Measurements from ENCODE around the gene LRRC4C. TPM values are rescaled to one million over a fixed set of nuclear protein-coding genes. Genes with fewer than 3 reads are reported as not detected.
A peak's percentile ranks its signal among the peaks of the same experiment; 100 is the strongest.

LRRC4C gene
- total and polyA plus RNA-seq, 12 donors = 0.15 to 0.93 (median 0.40) TPM

GRCh38 chr11:41056892-41057569 lies 402.4 kb downstream of the LRRC4C start:
- intact Hi-C loops (cut with DNase I) = no loop called here
- DNase-seq (no peak), ATAC-seq (peak in 1 of 8 donors; percentile 12)
- 70 to 71% methylated on average over 11 of the region's 11 CpGs for WGBS, 2 donors
- Histone ChIP-seq H3K4me3 (no peak overlapping the region), H3K27me3 (peaks cover 0 to 6% (median 0%) of the 10 kb centered on the region in 7 donors), H3K27ac (no peak overlapping the region), H3K4me1 (no peaks in the 10 kb centered on the region), H3K9me3 (peaks cover 0 to 7% (median 0%) of the 10 kb centered on the region in 11 donors), H3K36me3 (no peaks in the 10 kb centered on the region)
- no peak for TF ChIP-seq CTCF (IDR thresholded peaks at IDR 0.05)

- Histone ChIP-seq H3K27me3 (peaks cover 0 to 6% (median 0%) of the 10 kb centered on the region in 7 donors), H3K36me3 (no peaks in the 10 kb centered on the region), H3K9me3 (peaks cover 0 to 7% (median 0%) of the 10 kb centered on the region in 11 donors), H3K4me3 (no peak overlapping the region), H3K27ac (no peak overlapping the region), H3K4me1 (no peaks in the 10 kb centered on the region)
- DNase-seq = no peak
- no peak for ATAC-seq
- intact Hi-C loops (cut with DNase I) = no loop called here
- no peak for TF ChIP-seq CTCF (IDR thresholded peaks at IDR 0.05)
Observed at GRCh38 chr11:41053894-41054293, 405.6 kb downstream of the LRRC4C start.

- TF ChIP-seq CTCF (IDR thresholded peaks at IDR 0.05) = no peak
- Histone ChIP-seq H3K36me3 (no peaks in the 10 kb centered on the region), H3K27ac (no peak overlapping the region), H3K27me3 (peaks cover 0 to 6% (median 0%) of the 10 kb centered on the region in 7 donors), H3K4me3 (no peak overlapping the region), H3K4me1 (no peaks in the 10 kb centered on the region), H3K9me3 (peaks cover 0 to 7% (median 0%) of the 10 kb centered on the region in 11 donors)
- no peak for DNase-seq
- 69 to 75% methylated on average over 3 of the region's 3 CpGs for WGBS, 2 donors
- ATAC-seq = no peak
- intact Hi-C loops (cut with DNase I) = no loop called here
Observed at GRCh38 chr11:41051919-41052635, 407.4 kb downstream of the LRRC4C start.

GRCh38 chr11:41050791-41051190 lies 408.7 kb downstream of the LRRC4C start:
- DNase-seq (no peak), ATAC-seq (no peak)
- TF ChIP-seq CTCF (IDR thresholded peaks at IDR 0.05) = no peak
- Histone ChIP-seq H3K4me1 (no peaks in the 10 kb centered on the region), H3K4me3 (no peak overlapping the region), H3K27me3 (peaks cover 0 to 6% (median 0%) of the 10 kb centered on the region in 7 donors), H3K36me3 (no peaks in the 10 kb centered on the region), H3K9me3 (peaks cover 0 to 7% (median 0%) of the 10 kb centered on the region in 11 donors), H3K27ac (no peak overlapping the region)
- intact Hi-C loops (cut with DNase I) = no loop called here
